ENCODE data around the gene ROBO1.

The ROBO1 gene

DNA sequence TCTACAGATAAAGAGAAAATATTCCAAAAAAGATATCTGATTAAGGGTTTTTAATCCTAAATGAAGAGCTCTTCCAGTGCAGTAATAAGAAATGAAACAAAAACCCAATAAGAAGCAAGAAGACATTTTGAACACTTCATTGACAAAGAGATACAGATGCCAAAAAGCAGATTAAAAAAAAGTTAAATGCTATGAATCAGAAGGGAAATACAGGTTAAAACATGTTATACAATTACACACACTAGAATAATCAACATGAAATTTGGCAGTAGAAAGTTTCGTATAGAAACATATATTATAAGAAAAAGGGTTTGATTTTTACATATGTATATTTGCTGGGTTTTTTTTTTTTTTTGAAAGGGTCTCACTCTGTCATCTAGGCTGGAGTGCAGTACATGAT is 135.0 kb downstream of the ROBO1 start:
- no peaks in the 10 kb centered on the region for H3K4me1 ChIP-seq (ENCODE audit: control insufficient read depth, insufficient read depth, low read length)
- no peak overlapping the region for H3K4me3 ChIP-seq (ENCODE audit: low read depth, low read length)
- H3K9me3 ChIP-seq (ENCODE audit: control insufficient read depth, insufficient read depth, low read length): no peaks in the 10 kb centered on the region
- no peaks in the 10 kb centered on the region for H3K27me3 ChIP-seq (ENCODE audit: control insufficient read depth, insufficient read depth, low read length)
- H3K27ac ChIP-seq (ENCODE audit: low read depth, low read length): no peak overlapping the region
- H3K9ac ChIP-seq (ENCODE audit: low read depth, low read length): no peak overlapping the region
- H3K36me3 ChIP-seq (ENCODE audit: control insufficient read depth, insufficient read depth, low read length): no peaks in the 10 kb centered on the region

DNA sequence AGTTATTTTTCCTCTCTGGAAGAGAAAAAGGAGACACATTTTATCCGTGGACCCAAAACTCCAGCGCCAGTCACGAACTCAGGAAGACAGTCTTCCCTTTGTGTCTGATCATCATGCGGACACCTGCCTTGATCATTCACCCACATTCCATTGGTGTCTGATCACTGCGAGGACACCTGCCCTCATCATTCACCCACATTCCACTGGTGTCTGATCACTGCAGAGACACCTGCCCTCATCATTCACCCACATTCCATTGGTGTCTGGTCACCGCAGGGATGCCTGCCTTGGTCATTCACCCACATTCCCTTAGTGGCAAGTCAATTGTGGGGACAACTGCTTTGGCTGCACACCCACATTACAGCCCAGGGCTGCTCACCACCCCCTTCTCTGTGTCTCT is 148.9 kb downstream of the ROBO1 start:
- no peak overlapping the region for H3K27ac ChIP-seq (ENCODE audit: low read depth, low read length)

DNA sequence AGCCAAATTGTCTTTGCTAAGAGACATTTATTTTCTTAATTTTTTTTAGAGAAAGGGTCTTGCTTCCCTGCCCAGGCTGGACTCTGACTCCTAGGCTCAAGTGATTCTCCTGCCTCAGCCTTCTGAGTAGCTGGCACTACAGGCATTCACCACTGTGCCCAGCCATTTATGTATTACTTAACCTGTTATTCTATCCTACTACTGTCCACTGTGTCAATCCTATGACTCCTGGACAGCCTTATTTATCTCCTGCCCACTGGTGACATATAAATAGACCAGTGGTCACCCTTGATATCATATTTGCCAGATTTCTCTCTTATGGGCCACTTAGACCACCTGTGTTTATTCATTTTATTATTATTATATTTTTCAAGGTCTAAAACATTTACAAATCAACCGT is 161.4 kb downstream of the ROBO1 start:
- Histone ChIP-seq H3K27me3 (ENCODE audit: control insufficient read depth, insufficient read depth, low read length) (no peaks in the 10 kb centered on the region), H3K36me3 (ENCODE audit: control insufficient read depth, insufficient read depth, low read length) (no peaks in the 10 kb centered on the region), H3K9me3 (ENCODE audit: control insufficient read depth, insufficient read depth, low read length) (no peaks in the 10 kb centered on the region), H3K9ac (ENCODE audit: low read depth, low read length) (no peak overlapping the region), H3K4me3 (ENCODE audit: low read depth, low read length) (no peak overlapping the region), H3K27ac (ENCODE audit: low read depth, low read length) (no peak overlapping the region), H3K4me1 (ENCODE audit: control insufficient read depth, insufficient read depth, low read length) (no peaks in the 10 kb centered on the region)

More for the DNA sequence above, 148.9 kb downstream of the ROBO1 start:
- no peaks in the 10 kb centered on the region for H3K27me3 ChIP-seq (ENCODE audit: control insufficient read depth, insufficient read depth, low read length)
- no peaks in the 10 kb centered on the region for H3K4me1 ChIP-seq (ENCODE audit: control insufficient read depth, insufficient read depth, low read length)
- H3K9me3 ChIP-seq (ENCODE audit: control insufficient read depth, insufficient read depth, low read length): no peaks in the 10 kb centered on the region; the same call in 1 of the 2 replicates
- H3K4me3 ChIP-seq (ENCODE audit: low read depth, low read length): no peak overlapping the region
- no peak overlapping the region for H3K9ac ChIP-seq (ENCODE audit: low read depth, low read length)
- H3K36me3 ChIP-seq (ENCODE audit: control insufficient read depth, insufficient read depth, low read length): no peaks in the 10 kb centered on the region

DNA sequence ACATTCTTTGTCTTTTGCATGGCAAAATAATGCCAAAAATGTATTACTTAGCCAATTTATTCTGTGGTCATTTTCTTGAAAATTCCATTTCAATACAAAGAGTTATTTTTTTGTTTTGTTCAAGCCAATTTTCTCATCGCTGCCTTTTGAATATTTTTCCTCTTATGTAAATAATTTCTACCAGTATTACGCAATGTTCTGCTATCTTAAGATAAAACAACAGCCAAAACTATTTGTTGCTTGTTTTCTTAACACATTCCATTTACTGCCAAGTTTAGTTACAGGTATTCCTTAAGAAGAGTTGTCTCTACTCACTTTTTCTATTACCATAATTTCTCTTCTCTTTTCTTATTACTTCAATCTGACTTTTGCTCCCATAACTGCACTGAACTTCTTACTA is 163.1 kb downstream of the ROBO1 start:
- Histone ChIP-seq H3K4me1 (ENCODE audit: control insufficient read depth, insufficient read depth, low read length) (peaks cover 14% of the 10 kb centered on the region), H3K27ac (ENCODE audit: low read depth, low read length) (no peak overlapping the region), H3K9ac (ENCODE audit: low read depth, low read length) (no peak overlapping the region), H3K27me3 (ENCODE audit: control insufficient read depth, insufficient read depth, low read length) (no peaks in the 10 kb centered on the region), H3K9me3 (ENCODE audit: control insufficient read depth, insufficient read depth, low read length) (no peaks in the 10 kb centered on the region), H3K4me3 (ENCODE audit: low read depth, low read length) (no peak overlapping the region), H3K36me3 (ENCODE audit: control insufficient read depth, insufficient read depth, low read length) (no peaks in the 10 kb centered on the region)

DNA sequence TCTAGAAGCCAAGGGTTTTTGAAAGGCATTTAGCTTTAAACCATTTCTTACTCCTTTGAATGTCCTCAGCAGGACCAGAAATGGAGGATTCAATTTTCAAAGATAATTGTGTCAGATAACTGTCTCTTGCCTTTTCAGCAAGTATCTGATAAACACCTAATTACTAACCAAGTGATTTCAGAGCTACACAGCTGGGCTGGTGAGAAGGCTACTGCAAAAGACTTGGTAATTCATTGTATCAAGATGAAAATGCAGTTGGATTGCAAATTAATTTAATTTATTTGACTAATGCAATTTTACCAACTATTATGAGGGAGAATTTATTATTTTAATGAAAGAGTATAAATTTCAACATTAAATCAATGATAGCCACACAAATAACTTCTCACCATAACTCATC is 165.4 kb downstream of the ROBO1 start:
- no peaks in the 10 kb centered on the region for H3K36me3 ChIP-seq (ENCODE audit: control insufficient read depth, insufficient read depth, low read length)
- no peak overlapping the region for H3K4me3 ChIP-seq (ENCODE audit: low read depth, low read length)
- no peak overlapping the region for H3K27ac ChIP-seq (ENCODE audit: low read depth, low read length)
- no peaks in the 10 kb centered on the region for H3K27me3 ChIP-seq (ENCODE audit: control insufficient read depth, insufficient read depth, low read length)
- peaks cover 22% of the 10 kb centered on the region for H3K4me1 ChIP-seq (ENCODE audit: control insufficient read depth, insufficient read depth, low read length)
- H3K9ac ChIP-seq (ENCODE audit: low read depth, low read length): no peak overlapping the region
- no peaks in the 10 kb centered on the region for H3K9me3 ChIP-seq (ENCODE audit: control insufficient read depth, insufficient read depth, low read length)

DNA sequence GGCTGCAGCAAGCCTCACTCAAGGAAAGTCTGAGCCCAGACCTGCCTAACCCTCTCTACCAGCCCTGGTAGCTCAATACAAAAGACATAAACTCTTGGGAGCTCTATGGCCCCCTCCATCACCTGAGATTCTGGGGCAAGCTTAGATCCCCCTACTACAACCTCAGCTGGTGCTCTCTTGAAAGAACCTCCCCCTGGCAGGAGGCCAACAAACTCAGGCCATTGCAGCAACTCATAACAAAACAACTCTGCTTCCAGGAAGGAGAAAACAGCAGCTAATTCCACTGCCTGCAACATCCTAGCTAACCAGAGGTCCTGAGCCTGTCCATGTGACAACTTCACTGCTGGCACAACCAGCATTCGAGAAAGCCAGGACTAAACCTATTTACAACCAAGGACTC is 169.2 kb downstream of the ROBO1 start:
- no peak overlapping the region for H3K4me3 ChIP-seq (ENCODE audit: low read depth, low read length)
- H3K36me3 ChIP-seq (ENCODE audit: control insufficient read depth, insufficient read depth, low read length): no peaks in the 10 kb centered on the region
- H3K4me1 ChIP-seq (ENCODE audit: control insufficient read depth, insufficient read depth, low read length): peaks cover 22% of the 10 kb centered on the region
- no peaks in the 10 kb centered on the region for H3K27me3 ChIP-seq (ENCODE audit: control insufficient read depth, insufficient read depth, low read length)
- H3K9ac ChIP-seq (ENCODE audit: low read depth, low read length): no peak overlapping the region
- H3K27ac ChIP-seq (ENCODE audit: low read depth, low read length): no peak overlapping the region
- no peaks in the 10 kb centered on the region for H3K9me3 ChIP-seq (ENCODE audit: control insufficient read depth, insufficient read depth, low read length)

DNA sequence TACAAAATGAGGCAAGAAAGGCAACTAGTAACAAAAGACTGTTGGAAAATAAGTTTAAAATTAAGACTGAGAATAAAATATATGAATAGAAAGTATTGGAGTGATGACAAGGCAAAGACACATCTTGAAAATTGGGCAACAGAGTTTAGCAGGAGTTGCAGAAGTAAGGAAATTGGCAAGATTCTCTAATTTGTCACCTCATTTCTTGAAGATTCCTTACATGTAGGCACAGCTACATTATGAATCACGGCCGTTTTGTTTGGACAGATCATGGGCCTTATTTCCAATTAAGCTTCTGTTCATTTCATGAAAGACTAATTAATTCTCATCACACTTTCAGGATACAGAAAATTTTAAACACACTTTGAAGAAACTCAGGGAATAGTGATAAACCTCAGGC is 170.1 kb downstream of the ROBO1 start:
- peaks cover 22% of the 10 kb centered on the region for H3K4me1 ChIP-seq (ENCODE audit: control insufficient read depth, insufficient read depth, low read length)
- H3K9ac ChIP-seq (ENCODE audit: low read depth, low read length): no peak overlapping the region
- no peak overlapping the region for H3K27ac ChIP-seq (ENCODE audit: low read depth, low read length)
- no peaks in the 10 kb centered on the region for H3K27me3 ChIP-seq (ENCODE audit: control insufficient read depth, insufficient read depth, low read length)
- no peaks in the 10 kb centered on the region for H3K36me3 ChIP-seq (ENCODE audit: control insufficient read depth, insufficient read depth, low read length)
- H3K4me3 ChIP-seq (ENCODE audit: low read depth, low read length): no peak overlapping the region
- H3K9me3 ChIP-seq (ENCODE audit: control insufficient read depth, insufficient read depth, low read length): no peaks in the 10 kb centered on the region

DNA sequence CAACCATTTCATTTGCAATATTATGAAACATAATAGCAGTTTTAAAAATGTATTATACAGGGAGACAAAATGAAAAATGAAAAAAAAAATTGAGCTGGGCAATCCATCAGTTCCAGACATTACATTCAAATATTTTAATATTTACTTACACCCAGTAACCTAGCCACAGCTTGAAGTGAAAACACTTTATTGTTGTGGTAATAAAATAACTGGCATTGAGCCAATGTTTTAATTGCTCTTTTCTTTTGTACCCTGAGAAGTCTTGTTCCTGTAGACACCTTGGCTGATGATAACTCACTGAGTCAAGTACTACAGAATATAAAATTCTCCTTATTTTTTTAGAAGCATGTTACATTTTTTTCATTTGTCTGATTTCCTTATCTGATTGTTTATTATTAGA is 180.6 kb downstream of the ROBO1 start:
- Histone ChIP-seq H3K9ac (ENCODE audit: low read depth, low read length) (no peak overlapping the region), H3K4me3 (ENCODE audit: low read depth, low read length) (no peak overlapping the region), H3K27ac (ENCODE audit: low read depth, low read length) (no peak overlapping the region), H3K9me3 (ENCODE audit: control insufficient read depth, insufficient read depth, low read length) (no peaks in the 10 kb centered on the region), H3K36me3 (ENCODE audit: control insufficient read depth, insufficient read depth, low read length) (no peaks in the 10 kb centered on the region), H3K4me1 (ENCODE audit: control insufficient read depth, insufficient read depth, low read length) (peaks cover 15% of the 10 kb centered on the region; the same call in 1 of the 2 replicates), H3K27me3 (ENCODE audit: control insufficient read depth, insufficient read depth, low read length) (0 out of 2 replicates have a peak, but pooled peaks cover 6% of the 10 kb centered on the region)

DNA sequence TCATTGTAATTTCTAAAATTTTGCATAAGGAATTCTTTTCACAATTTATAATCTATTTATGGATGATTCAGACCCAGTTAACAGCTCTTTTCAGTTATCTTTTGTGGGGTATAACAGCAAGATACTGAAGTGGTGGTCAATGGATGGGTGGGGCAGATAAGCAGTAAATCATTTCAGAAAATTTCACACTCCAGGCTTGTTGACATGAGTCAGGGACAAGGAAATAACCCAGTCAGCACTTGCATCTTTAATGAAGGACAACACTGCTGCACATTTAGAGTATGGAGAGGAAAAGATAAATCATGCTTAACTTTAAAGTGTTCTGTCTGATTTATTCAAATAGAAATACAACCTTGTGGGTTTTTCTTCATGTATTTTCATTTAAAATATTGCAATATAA is 181.6 kb downstream of the ROBO1 start:
- no peak overlapping the region for H3K9ac ChIP-seq (ENCODE audit: low read depth, low read length)
- no peak overlapping the region for H3K4me3 ChIP-seq (ENCODE audit: low read depth, low read length)
- H3K9me3 ChIP-seq (ENCODE audit: control insufficient read depth, insufficient read depth, low read length): no peaks in the 10 kb centered on the region
- H3K36me3 ChIP-seq (ENCODE audit: control insufficient read depth, insufficient read depth, low read length): no peaks in the 10 kb centered on the region
- peaks cover 15% of the 10 kb centered on the region; the same call in 1 of the 2 replicates for H3K4me1 ChIP-seq (ENCODE audit: control insufficient read depth, insufficient read depth, low read length)
- H3K27ac ChIP-seq (ENCODE audit: low read depth, low read length): no peak overlapping the region
- 0 out of 2 replicates have a peak, but pooled peaks cover 6% of the 10 kb centered on the region for H3K27me3 ChIP-seq (ENCODE audit: control insufficient read depth, insufficient read depth, low read length)

DNA sequence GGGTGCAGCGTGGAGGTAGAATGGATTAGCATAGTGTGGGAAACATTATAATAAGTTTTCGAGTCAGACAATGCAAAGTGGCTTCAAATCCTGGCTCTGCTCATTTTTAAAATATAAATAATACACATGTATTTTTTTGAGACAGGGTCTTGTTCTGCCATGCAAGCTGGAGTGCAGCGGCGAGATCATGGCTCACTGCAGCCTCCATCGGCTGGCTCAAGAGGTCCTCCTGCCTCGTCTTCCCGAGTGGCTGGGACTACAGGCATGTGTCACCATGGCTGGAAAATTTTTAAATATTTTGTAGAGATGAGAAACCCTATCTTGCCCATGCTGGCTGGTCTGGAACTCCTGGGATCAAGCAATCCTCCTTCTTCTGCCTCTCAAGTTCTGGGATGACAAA is 194.9 kb downstream of the ROBO1 start:
- no peaks in the 10 kb centered on the region for H3K4me1 ChIP-seq (ENCODE audit: control insufficient read depth, insufficient read depth, low read length)
- no peaks in the 10 kb centered on the region for H3K36me3 ChIP-seq (ENCODE audit: control insufficient read depth, insufficient read depth, low read length)
- no peaks in the 10 kb centered on the region for H3K27me3 ChIP-seq (ENCODE audit: control insufficient read depth, insufficient read depth, low read length)
- no peak overlapping the region for H3K9ac ChIP-seq (ENCODE audit: low read depth, low read length)
- H3K27ac ChIP-seq (ENCODE audit: low read depth, low read length): no peak overlapping the region
- H3K9me3 ChIP-seq (ENCODE audit: control insufficient read depth, insufficient read depth, low read length): no peaks in the 10 kb centered on the region
- H3K4me3 ChIP-seq (ENCODE audit: low read depth, low read length): no peak overlapping the region

DNA sequence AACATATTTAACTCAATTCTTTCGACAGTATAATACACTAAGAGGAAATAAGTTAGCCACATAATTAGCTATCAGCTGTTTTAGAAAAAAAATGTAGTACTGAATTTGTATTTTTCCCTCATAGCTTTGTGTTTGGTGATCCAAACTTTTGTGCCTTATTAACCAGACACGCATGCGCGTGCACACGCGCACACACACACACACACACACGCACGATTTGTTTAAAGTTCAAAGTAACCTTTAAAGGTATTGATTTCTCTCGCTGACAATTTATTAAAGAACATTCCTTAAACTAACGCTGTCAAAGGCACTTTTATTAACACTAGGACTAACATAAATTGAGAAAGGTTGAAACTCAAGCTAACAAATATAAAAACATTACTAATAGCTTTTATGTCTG is 198.9 kb downstream of the ROBO1 start:
- H3K9me3 ChIP-seq (ENCODE audit: control insufficient read depth, insufficient read depth, low read length): no peaks in the 10 kb centered on the region
- H3K4me1 ChIP-seq (ENCODE audit: control insufficient read depth, insufficient read depth, low read length): no peaks in the 10 kb centered on the region
- H3K9ac ChIP-seq (ENCODE audit: low read depth, low read length): no peak overlapping the region
- H3K36me3 ChIP-seq (ENCODE audit: control insufficient read depth, insufficient read depth, low read length): no peaks in the 10 kb centered on the region
- no peak overlapping the region for H3K4me3 ChIP-seq (ENCODE audit: low read depth, low read length)
- no peak overlapping the region for H3K27ac ChIP-seq (ENCODE audit: low read depth, low read length)
- no peaks in the 10 kb centered on the region for H3K27me3 ChIP-seq (ENCODE audit: control insufficient read depth, insufficient read depth, low read length)

DNA sequence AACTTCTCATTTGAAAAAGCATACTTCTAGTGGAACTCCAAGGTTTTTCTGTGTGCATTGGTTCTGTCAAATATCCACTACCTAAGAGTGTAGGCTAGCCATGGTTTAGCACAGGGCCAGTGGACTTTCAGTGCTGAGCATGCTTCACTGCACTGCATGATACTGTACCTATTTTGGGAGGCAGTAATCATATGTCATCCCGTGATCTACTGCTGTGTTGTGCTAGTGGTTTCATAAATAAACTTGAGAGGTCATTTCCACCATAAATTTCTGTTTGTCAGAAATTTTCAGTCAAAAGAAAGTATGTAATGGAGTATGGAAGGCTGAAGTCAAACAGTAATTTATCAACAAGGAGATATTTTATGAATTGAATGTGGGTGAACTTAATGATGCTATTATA is 203.6 kb downstream of the ROBO1 start:
- Histone ChIP-seq H3K36me3 (ENCODE audit: control insufficient read depth, insufficient read depth, low read length) (no peaks in the 10 kb centered on the region), H3K27ac (ENCODE audit: low read depth, low read length) (no peak overlapping the region), H3K9me3 (ENCODE audit: control insufficient read depth, insufficient read depth, low read length) (no peaks in the 10 kb centered on the region), H3K27me3 (ENCODE audit: control insufficient read depth, insufficient read depth, low read length) (no peaks in the 10 kb centered on the region), H3K4me1 (ENCODE audit: control insufficient read depth, insufficient read depth, low read length) (no peaks in the 10 kb centered on the region), H3K4me3 (ENCODE audit: low read depth, low read length) (no peak overlapping the region), H3K9ac (ENCODE audit: low read depth, low read length) (no peak overlapping the region)
